GM19025 (cell line): ENCODE results near the gene MRPL58.
"Not testable (repeated sequence)": the region's sequence is repeated elsewhere in the genome, so short reads cannot be mapped to it uniquely, and the experiment has no call there.

ENCODE experiments used
- ATAC-seq: cut with Tn5 transposase; IDR thresholded peaks from one replicate; pipeline ENCODE4 v1.9.1; 2021; ENCODE audit warnings: mild to moderate bottlenecking, low read depth, moderate library complexity; ENCODE audit not compliant: unreplicated experiment

Gene MRPL58

GRCh38 chr17:75012346-75013091 is at the start of gene MRPL58:
Gene MRPL58, plus strand, starts transcription at chr17:75012670. Its CDS starts 17 bp downstream, at chr17:75012687.
- ATAC-seq: peak; percentile 93

DNA sequence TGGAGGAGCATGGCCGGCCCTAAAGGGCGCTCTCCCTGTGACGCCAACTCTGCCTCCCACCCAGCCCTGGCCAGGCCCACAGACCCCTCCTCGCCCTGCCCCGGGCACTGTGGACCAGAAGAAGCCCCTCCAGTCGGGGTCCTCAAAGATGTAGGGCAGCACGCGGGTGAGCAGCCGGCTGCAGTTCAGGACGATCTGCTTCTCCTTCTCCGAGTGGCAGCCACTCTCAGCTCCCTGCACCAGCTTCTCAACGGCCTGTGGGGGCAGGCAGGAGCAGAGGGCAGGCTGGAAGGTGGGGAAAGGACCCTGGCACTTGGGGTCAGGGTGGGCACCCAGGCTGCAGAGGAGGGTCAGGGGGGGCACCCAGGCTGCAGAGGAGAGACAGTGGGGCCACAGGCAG is 48.8 kb upstream of the MRPL58 start:
- no peak for ATAC-seq

- ATAC-seq: no peak
Observed at GRCh38 chr17:74964246-74964761, 48.2 kb upstream of the MRPL58 start.

DNA sequence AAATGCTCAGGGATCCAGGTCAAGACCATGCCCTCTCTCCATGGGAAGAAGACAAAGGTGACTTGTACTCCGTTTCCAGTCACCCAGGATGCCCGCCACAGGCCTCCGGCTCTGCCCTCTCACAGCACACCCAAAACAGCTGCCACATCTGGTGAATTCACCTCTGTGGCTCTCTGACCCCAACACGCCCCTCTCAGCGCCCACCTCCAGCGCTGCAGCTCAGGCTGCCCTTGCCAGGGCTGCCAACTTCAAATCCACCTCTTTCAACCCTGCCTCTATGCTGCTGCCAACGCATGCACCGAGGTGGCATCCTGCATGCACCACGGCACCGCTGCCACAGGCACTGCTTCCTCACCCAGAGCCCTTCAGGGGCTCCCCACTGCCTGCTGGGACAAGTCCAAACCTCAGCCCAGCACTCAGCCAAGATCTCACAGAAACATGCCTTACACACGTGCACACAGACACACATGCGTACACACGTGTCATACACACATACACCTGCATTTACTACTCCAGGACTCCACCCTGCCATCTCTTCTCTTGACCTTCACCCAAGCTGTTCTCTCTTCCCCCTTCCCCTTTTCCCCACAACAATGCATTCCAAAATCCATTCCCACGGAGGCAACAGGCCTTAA is 47.4 kb upstream of the MRPL58 start:
- ATAC-seq: no peak

GRCh38 chr17:74968361-74968780 is 44.1 kb upstream of the MRPL58 start:
- ATAC-seq: no peak

DNA sequence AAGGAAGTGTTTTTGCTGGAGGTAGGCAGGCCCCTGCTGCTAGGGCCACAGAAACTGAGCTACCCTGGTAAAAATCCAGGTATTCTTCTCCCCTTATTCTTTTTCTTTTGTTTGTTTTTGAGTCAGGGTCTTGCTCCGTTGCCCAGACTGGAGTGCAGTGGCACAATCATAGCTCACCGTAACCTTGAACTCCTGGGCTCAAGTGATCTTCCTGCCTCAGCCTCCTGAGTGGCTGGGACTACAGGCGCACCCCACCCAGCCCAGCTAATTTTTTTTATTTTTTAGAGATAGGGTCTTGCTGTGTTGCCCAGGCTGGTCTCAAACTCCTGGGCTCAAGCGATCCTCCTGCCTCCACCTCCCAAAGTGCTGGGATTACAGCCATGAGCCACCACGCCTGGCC is 43.0 kb upstream of the MRPL58 start:
- not testable (repeated sequence) for ATAC-seq

DNA sequence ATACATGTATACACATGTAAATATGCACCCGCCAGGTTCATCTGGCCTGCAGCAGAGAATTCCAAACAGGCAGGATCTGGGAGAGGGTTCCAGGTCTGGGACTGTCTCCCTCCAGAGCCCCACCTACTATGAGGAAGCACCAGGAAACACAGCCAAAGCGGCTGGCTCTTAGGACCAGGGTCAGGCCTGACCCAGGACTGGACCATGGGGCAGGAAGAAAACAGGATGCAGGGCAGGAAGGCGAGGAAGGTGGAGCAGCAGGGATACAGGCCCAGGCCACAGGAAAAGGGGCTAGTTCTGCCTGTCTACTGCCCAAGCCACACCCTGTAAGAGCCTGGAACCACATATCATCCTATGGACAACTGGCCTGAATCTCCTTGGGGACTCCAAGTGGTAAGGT is 42.1 kb upstream of the MRPL58 start:
- ATAC-seq: no peak

- ATAC-seq: no peak
Observed at GRCh38 chr17:74971069-74971841, 41.2 kb upstream of the MRPL58 start.

DNA sequence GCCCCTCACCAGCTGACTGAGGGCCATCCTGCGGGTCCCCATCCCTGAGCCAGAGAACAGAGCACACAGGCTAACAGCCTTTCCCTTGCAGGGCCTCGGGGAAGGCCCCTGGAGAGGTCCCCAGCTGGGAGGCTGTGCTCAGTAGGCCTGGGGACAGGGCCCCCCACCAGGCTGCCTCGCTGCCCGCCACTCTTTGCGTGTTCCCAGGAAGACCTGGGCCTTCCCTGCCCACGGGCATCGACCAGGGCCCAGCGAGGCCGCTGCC is 40.7 kb upstream of the MRPL58 start:
- ATAC-seq: no peak

GRCh38 chr17:74972107-74972972 is 40.1 kb upstream of the MRPL58 start, which contains the start of gene HID1:
Gene HID1, minus strand, starts transcription at chr17:74972759. Its CDS starts 103 bp downstream, at chr17:74972656.
- ATAC-seq: no peak

DNA sequence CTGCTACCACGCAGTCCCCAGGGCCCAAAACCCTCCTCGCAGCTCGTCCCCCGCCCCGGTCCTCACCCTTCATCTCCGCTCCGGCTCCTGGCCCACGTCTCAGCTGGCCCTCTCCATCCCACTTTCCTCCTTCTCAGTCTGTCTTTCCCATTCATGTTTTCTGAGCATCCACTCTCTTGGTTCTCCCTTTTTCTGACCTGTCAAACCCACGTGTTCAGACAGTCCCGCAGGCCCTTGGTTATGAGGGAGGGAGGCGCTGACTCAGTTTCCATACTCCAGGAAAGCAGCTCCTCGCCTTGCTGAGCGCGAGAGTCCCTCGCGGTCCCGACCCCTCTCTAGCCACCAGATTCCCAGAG is 39.5 kb upstream of the MRPL58 start:
- no peak for ATAC-seq

GRCh38 chr17:74975943-74976342 is 36.5 kb upstream of the MRPL58 start:
- ATAC-seq: no peak

DNA sequence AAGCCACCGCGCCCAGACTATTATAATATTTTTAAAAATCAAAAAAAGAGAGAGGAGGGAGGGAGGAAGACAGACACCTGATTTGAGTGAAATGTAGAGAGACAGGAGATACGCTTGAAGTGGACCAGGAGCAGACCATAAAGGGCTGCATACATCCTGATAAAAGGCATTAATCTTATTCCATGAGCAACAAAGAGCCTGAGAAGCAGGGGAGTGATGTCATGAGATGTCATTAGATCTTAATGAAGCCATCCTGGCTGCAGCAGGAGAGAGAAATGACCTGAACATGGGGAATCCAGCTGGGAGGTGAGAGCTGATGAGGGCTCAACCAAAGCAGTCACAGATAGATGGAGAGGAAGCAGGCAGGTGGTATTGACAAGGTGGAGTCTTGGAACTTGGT is 34.7 kb upstream of the MRPL58 start:
- ATAC-seq: no peak

DNA sequence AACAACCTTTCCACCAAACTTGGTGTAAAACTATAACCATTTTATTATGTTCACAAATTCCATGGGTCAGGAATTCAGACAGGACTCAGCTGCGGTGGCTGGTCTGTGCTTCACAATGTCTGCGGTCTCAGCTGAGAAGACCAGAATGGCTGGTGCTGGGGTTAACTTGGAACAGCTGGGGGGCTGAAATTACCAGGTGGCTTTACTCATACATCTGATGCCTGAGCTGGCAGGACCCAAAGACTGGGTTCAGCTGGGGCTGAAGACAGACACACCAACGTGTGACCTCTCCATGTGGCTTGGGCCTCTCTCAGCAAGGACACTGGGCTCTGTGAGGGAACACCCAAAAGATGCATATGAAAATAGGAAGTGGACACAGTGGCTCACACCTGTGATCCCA is 34.2 kb upstream of the MRPL58 start:
- ATAC-seq: no peak

DNA sequence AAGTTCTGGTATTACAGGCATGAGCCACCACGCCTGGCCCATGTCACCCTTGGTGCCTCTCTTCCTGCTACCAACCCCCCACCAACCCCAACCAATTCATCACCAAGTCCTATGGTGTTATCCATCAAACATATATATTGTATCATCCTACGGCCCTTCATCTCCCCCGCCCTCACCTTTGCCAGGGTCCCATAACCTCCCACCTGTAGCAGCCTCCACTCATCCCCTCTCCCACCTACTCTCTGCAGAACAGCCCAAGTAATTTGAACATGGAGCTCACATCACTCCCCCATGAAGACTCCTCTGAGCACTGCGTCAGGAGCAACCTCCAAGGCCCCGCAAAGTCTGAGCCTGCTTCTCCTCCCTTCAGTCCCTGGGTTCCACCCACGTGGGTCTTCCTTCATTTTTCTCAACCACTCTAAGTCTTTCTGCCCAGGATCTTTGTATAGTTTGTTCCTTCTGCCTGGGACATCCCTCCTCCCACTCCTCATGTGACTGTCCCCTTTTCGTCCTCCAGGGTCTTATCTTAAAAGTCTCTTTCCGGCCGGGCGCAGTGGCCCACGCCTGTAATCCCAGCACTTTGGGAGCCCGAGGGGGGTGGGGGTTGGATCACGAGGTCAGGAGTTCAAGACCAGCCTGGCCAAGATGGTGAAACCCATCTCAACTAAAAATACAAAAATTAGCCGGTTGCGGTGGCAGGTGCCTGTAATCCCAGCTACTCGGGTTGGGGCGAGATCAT is 32.9 kb upstream of the MRPL58 start:
- ATAC-seq: no peak

- no peak for ATAC-seq
Observed at GRCh38 chr17:74981318-74981978, 31.0 kb upstream of the MRPL58 start.

DNA sequence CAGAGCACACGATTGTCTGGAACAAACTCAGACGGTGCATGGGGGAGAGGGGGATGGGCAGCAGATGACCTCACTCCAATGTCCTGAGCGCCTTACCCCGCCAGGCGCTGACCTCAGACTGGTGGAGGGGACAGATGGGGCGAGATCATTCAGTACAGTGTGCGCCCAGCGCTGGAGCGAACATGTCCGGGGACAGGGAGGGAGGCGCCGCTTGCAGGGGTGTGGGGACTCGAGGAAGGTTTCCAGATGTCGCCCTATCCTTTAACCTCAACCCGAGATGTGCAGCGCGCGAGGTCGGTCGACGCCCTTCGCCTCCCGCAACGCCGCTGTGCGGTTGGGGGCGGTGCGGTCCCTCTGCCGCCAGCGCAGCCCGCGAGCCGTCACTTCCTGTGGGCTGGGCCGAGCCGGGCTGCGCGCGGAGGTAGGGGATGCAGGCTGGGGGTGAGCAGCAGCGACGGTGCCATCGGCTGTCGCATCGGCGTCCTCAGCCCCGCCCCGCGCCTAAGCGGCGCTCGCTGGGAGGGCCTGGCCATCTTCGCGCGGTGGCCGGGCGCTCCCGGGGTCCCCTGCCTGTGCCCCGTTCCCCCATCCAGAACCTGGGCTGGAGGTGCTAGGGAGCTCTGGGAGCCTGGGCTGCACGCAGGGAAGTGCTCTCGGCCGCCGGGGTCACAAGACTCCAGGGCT is 30.3 kb upstream of the MRPL58 start:
- ATAC-seq: peak; percentile 56

DNA sequence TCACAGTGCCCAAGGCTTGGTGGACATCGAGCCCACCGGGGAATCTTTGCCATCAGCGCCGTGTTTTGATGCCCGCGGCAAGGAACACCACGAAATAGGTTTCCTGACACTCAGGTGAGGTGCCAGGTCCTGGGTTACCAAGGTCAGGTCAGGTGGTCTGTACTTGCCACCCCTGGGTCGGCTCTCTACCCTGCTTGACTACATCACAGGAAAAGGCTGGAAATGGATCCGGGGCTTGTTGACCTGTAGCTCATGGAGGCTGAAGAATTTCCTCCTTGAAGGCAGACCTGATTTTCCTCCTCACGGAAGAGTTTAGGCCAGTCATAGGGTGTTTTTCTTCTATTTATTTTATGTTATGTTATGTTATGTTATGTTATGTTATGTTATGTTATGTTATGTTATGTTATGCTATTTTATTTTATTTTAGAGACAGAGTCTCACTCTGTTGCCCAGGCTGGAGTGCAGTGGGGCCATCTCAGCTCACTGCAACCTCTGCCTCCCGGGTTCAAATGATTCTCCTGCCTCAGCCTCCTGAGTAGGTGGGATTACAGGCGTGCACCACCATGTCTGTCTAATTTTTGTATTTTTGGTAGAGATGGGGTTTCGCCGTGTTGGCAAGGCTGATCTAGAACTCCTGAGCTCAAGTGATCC is 29.7 kb upstream of the MRPL58 start:
- ATAC-seq: not testable (repeated sequence)
